Left ventricle myocardium superior (tissue), 1 donor: ENCODE measurements around the gene TGFA. TPM values are rescaled to one million over a fixed set of nuclear protein-coding genes. Genes with fewer than 3 reads are reported as not detected.
A peak's percentile ranks its signal among the peaks of the same experiment; 100 is the strongest.

ENCODE experiments used
- ATAC-seq: fragments of 200-7000 bp; cut with Tn5 transposase; one replicate; pipeline ENCODE4 v1.9.1; 2020; ENCODE audit warnings: mild to moderate bottlenecking, moderate library complexity
- DNase-seq: peaks from one replicate; pipeline ENCODE4 v3.0.0-alpha.2; 2020
- intact Hi-C: fragments of 100-400 bp; cut with micrococcal nuclease; formaldehyde crosslinking; loops from one replicate; pipeline ENCODE4 v1.11.0; 2022
- total RNA-seq: library from RNA; stranded (reverse); fragmentation: NEBNext Ultra II Directional; extraction: Animal tissue kit (Norgen Biotek cat#: 25700); gene quantifications from one replicate; pipeline ENCODE4 v1.2.1, GENCODE V29; 2021
- donor health status: DM: no; HTN: yes; CAD: no; lungs with severe emphysema.

The TGFA gene
- total RNA-seq, 1 donor from 2014 or later, result 1.1 TPM

- ATAC-seq, result no peak
- intact Hi-C loops, result no loop called here
Observed at GRCh38 chr2:70554338-70554892, 789 bp upstream of the TGFA start.

GRCh38 chr2:70553334-70553583 lies 367 bp downstream of the TGFA start:
- ATAC-seq (peak; percentile 21), DNase-seq (no peak)
- intact Hi-C loops, result no loop called here

More at GRCh38 chr2:70554338-70554892, 789 bp upstream of the TGFA start:
- no peak for DNase-seq

- intact Hi-C loops, result no loop called here
- no peak for ATAC-seq
- no peak for DNase-seq
Observed at GRCh38 chr2:70552501-70553333, 909 bp downstream of the TGFA start.

- intact Hi-C loops, result no loop called here
- ATAC-seq (no peak), DNase-seq (no peak)
Observed at GRCh38 chr2:70551167-70551566, 2.5 kb downstream of the TGFA start.

GRCh38 chr2:70549962-70550361 lies 3.7 kb downstream of the TGFA start:
- ATAC-seq, result no peak
- intact Hi-C loops, result no loop called here
- DNase-seq, result no peak

GRCh38 chr2:70549064-70549710 lies 4.4 kb downstream of the TGFA start:
- no peak for ATAC-seq
- intact Hi-C loops, result no loop called here
- DNase-seq, result no peak

GRCh38 chr2:70548233-70548632 lies 5.4 kb downstream of the TGFA start:
- ATAC-seq, result no peak
- intact Hi-C loops, result no loop called here
- no peak for DNase-seq

GRCh38 chr2:70546885-70547284 lies 6.7 kb downstream of the TGFA start:
- DNase-seq (no peak), ATAC-seq (no peak)
- intact Hi-C loops, result no loop called here

GRCh38 chr2:70546376-70546775 lies 7.2 kb downstream of the TGFA start:
- intact Hi-C loops, result no loop called here
- DNase-seq (no peak), ATAC-seq (no peak)

- intact Hi-C loops, result no loop called here
- DNase-seq (no peak), ATAC-seq (no peak)
Observed at GRCh38 chr2:70541481-70542020, 12.1 kb downstream of the TGFA start.

GRCh38 chr2:70537840-70538239 lies 15.8 kb downstream of the TGFA start:
- intact Hi-C loops, result no loop called here
- ATAC-seq (no peak), DNase-seq (no peak)

GRCh38 chr2:70536517-70537055 lies 17.0 kb downstream of the TGFA start:
- DNase-seq, result no peak
- ATAC-seq, result no peak
- intact Hi-C loops, result no loop called here

- intact Hi-C loops, result no loop called here
- no peak for DNase-seq
- no peak for ATAC-seq
Observed at GRCh38 chr2:70535573-70535972, 18.1 kb downstream of the TGFA start.

GRCh38 chr2:70534183-70534836 lies 19.3 kb downstream of the TGFA start:
- intact Hi-C loops, result no loop called here

GRCh38 chr2:70532244-70532935 lies 21.2 kb downstream of the TGFA start:
- intact Hi-C loops, result no loop called here
- ATAC-seq, result no peak
- no peak for DNase-seq

More at GRCh38 chr2:70534183-70534836, 19.3 kb downstream of the TGFA start:
- ATAC-seq (no peak), DNase-seq (no peak)

GRCh38 chr2:70531419-70532086 lies 22.1 kb downstream of the TGFA start:
- ATAC-seq (no peak), DNase-seq (no peak)
- intact Hi-C loops, result no loop called here

GRCh38 chr2:70529610-70530009 lies 24.0 kb downstream of the TGFA start:
- ATAC-seq (no peak), DNase-seq (no peak)
- intact Hi-C loops, result no loop called here

GRCh38 chr2:70528929-70529328 lies 24.7 kb downstream of the TGFA start:
- intact Hi-C loops, result no loop called here
- DNase-seq (no peak), ATAC-seq (no peak)

GRCh38 chr2:70528276-70528675 lies 25.4 kb downstream of the TGFA start:
- DNase-seq (no peak), ATAC-seq (no peak)
- intact Hi-C loops, result no loop called here
